Upper lobe of left lung (tissue), 6 donors: ENCODE data around the gene CLCN1. TPM values are rescaled to one million over a fixed set of nuclear protein-coding genes. Genes with fewer than 3 reads are reported as not detected.

Experiments
- ATAC-seq, 2 donors: fragments of 200-7000 bp; cut with Tn5 transposase; one replicate each; pipeline ENCODE4 v1.9.1; 2022; ENCODE audit warnings: mild to moderate bottlenecking in 2 of 2, moderate library complexity in 2 of 2; ENCODE audit not compliant: low FRiP score in 2 of 2
- DNase-seq, 2 donors: peaks; one replicate each; pipeline ENCODE4 v3.0.0-alpha.2; 2019 to 2020
- H3K27ac ChIP-seq, 4 donors: fragments of 200-600 bp; sonication (generic); one replicate each; pipeline ENCODE4 v1.5.1; 2016 to 2019
- H3K27me3 ChIP-seq, 4 donors: fragments of 200-600 bp; sonication (generic); one replicate each; pipeline ENCODE4 v1.5.1; 2017 to 2019
- H3K36me3 ChIP-seq, 4 donors: fragments of 200-600 bp; sonication (generic); one replicate each; pipeline ENCODE4 v1.5.1; 2016 to 2019
- H3K4me1 ChIP-seq, 4 donors: fragments of 200-600 bp; sonication (generic); one replicate each; pipeline ENCODE4 v1.5.1; 2018 to 2019
- H3K4me3 ChIP-seq, 4 donors: fragments of 200-600 bp; sonication (generic); one replicate each; pipeline ENCODE4 v1.5.1; 2017 to 2019; ENCODE audit warnings: mild to moderate bottlenecking in 2 of 4, moderate library complexity in 1 of 4
- H3K9me3 ChIP-seq, 4 donors: fragments of 200-600 bp; sonication (generic); one replicate each; pipeline ENCODE4 v1.5.1; 2018 to 2019
- EP300 ChIP-seq, 4 donors: sonication (generic); formaldehyde crosslinking; IDR thresholded peaks; one replicate each; pipeline ENCODE4 v1.5.1; 2017; ENCODE audit warnings: antibody characterized with exemption in 4 of 4, control low read depth in 2 of 4
- POLR2A ChIP-seq, 4 donors: fragments of 450-650 bp; IDR thresholded peaks; one replicate each; pipeline ENCODE4 v1.5.1; 2016 to 2017; ENCODE audit warnings: antibody characterized with exemption in 4 of 4, mild to moderate bottlenecking in 2 of 4
- POLR2AphosphoS5 ChIP-seq, 2 donors: sonication (generic); formaldehyde crosslinking; IDR thresholded peaks; one replicate each; pipeline ENCODE4 v1.5.1; 2017; ENCODE audit warnings: antibody characterized with exemption in 2 of 2
- WGBS, 2 donors: methylation state at CpG; one replicate each; pipeline ENCODE4 v1.1.5; 2017 to 2018; 5-methylcytosine and 5-hydroxymethylcytosine counted together
- total RNA-seq, 6 donors: library from RNA; depleted of rRNA in 4 of 6; stranded (reverse); fragments of >200 nt in 4 of 6; gene quantifications; one replicate each; pipeline versions ENCODE4 v1.1.0 to v1.2.1, GENCODE V29; 2016 to 2021
- TF ChIP-seq, protein P1 (sequence below), 6 experiments: fragments of 450-650 bp in 4 of 6; fragments of 200-600 bp in 2 of 6; sonication (generic) in 2 of 6; IDR thresholded peaks; one replicate each; pipeline ENCODE4 v1.5.1; 2016 to 2019; ENCODE audit warnings: antibody characterized with exemption in 6 of 6
- donor health status: DM: no; HTN: no; CAD: no; lungs with moderate emphysema.
- donor health status: DM: no; HTN: yes; CAD: no; lungs with severe emphysema.

Gene CLCN1
- total RNA-seq, 6 donors from 2014 or later = 0.10 TPM; not detected in 5

DNA sequence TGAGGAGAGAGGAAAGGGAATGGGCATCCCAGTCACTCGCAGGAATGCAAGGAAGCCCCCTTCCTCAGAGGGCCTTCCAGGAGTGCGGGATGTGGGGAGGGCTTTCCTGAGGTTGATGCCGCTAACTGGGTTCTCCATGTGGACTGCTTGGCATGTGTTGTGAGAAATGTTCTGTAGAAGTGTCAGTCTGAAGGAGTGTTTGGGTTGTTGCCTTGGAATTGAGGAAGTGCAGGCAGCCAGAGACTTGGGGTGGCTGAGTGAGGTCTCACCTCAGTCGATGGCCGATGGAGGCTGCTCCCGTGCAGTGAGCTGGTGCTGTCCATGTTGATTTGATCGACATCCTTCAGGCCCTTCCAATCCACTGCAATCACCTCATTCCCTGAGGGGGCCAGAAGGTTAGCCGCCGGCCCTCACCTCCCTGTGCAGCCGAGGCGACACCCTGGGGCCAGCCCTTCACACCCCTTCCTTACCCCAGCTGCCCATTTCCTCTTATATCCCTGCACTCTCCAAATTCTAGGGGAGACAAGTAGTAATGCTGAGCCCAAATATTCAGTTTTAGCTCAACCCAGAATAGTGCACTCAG lies 44.0 kb downstream of the CLCN1 start:
- Histone ChIP-seq H3K27me3 (peaks cover 0 to 28% (median 14%) of the 10 kb centered on the region in 4 donors), H3K27ac (no peak overlapping the region), H3K4me3 (no peak overlapping the region), H3K36me3 (no peaks in the 10 kb centered on the region), H3K9me3 (no peaks in the 10 kb centered on the region), H3K4me1 (peaks cover 15 to 22% (median 16%) of the 10 kb centered on the region in 4 donors)
- 68 to 70% methylated on average over 10 to 11 of the region's 11 CpGs for WGBS, 2 donors
- DNase-seq (no peak), ATAC-seq (no peak)
- TF ChIP-seq EP300 (IDR thresholded peaks at IDR 0.05) = no peak

DNA sequence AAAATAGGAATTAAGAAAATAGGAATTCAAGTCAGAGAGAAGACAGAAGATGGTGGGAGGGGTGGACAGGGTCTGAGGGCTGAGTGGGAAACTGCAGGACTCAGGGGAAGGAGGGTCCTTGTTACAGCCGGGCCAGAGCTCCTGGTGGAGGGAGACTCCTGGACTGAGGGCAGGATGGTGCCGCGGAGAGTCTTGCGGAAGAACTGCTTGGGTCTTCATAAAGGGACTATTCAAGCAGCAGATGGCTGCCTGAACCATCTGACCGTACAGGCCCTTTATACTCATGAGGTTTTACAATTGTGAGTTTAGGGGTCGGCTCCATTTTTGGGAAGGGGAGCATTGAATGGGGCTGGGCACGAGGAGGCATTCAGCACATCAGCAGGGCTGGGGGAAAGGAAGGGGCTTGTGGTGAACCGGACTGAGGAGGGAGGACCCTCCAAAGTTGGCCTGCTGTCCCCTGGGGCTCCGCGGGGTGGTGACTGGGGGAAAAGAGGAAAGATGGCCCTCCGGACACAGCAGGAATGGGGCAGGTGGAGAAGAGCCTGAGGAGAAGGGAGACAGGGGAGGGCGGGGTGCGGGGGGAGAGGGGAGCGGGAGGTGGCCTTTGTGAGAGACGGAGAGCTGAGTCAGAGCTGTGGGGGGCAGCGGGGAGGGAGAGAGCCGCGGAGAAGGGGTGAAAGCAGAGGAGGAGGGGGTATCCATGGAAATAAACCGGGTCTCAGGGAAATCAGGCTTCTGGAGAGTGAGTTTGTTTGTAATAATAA lies 45.1 kb downstream of the CLCN1 start:
- Histone ChIP-seq H3K4me1 (peaks cover 15 to 22% (median 16%) of the 10 kb centered on the region in 4 donors), H3K27ac (no peak overlapping the region), H3K9me3 (no peaks in the 10 kb centered on the region), H3K27me3 (peaks cover 0 to 28% (median 14%) of the 10 kb centered on the region in 4 donors), H3K36me3 (no peaks in the 10 kb centered on the region), H3K4me3 (peak overlapping the region in 1 of 4 donors; percentile 57)
- TF ChIP-seq, protein P1, sequence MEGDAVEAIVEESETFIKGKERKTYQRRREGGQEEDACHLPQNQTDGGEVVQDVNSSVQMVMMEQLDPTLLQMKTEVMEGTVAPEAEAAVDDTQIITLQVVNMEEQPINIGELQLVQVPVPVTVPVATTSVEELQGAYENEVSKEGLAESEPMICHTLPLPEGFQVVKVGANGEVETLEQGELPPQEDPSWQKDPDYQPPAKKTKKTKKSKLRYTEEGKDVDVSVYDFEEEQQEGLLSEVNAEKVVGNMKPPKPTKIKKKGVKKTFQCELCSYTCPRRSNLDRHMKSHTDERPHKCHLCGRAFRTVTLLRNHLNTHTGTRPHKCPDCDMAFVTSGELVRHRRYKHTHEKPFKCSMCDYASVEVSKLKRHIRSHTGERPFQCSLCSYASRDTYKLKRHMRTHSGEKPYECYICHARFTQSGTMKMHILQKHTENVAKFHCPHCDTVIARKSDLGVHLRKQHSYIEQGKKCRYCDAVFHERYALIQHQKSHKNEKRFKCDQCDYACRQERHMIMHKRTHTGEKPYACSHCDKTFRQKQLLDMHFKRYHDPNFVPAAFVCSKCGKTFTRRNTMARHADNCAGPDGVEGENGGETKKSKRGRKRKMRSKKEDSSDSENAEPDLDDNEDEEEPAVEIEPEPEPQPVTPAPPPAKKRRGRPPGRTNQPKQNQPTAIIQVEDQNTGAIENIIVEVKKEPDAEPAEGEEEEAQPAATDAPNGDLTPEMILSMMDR (IDR thresholded peaks at IDR 0.05) = no peak
- TF ChIP-seq POLR2AphosphoS5 (IDR thresholded peaks at IDR 0.05) (no peak), EP300 (IDR thresholded peaks at IDR 0.05) (no peak), POLR2A (IDR thresholded peaks at IDR 0.05) (no peak)
- ATAC-seq (no peak), DNase-seq (no peak)
- 42 to 45% methylated on average over 19 of the region's 19 CpGs for WGBS, 2 donors

- ATAC-seq (no peak), DNase-seq (no peak)
- TF ChIP-seq, protein P1 (IDR thresholded peaks at IDR 0.05) = no peak
- H3K4me3 ChIP-seq = peak overlapping the region; percentile 40 to 68 (median 54)
- peak overlapping the region in 1 of 4 donors; percentile 5 for H3K27ac ChIP-seq
- H3K27me3 ChIP-seq = peaks cover 0 to 28% (median 14%) of the 10 kb centered on the region in 4 donors
- 3 to 11% methylated on average over 16 to 38 of the region's 46 CpGs for WGBS, 2 donors
- no peaks in the 10 kb centered on the region for H3K36me3 ChIP-seq
- H3K9me3 ChIP-seq = no peaks in the 10 kb centered on the region
- peaks cover 15 to 22% (median 16%) of the 10 kb centered on the region in 4 donors for H3K4me1 ChIP-seq
Measured at GRCh38 chr7:143361552-143362130, 45.7 kb downstream of the CLCN1 start.

DNA sequence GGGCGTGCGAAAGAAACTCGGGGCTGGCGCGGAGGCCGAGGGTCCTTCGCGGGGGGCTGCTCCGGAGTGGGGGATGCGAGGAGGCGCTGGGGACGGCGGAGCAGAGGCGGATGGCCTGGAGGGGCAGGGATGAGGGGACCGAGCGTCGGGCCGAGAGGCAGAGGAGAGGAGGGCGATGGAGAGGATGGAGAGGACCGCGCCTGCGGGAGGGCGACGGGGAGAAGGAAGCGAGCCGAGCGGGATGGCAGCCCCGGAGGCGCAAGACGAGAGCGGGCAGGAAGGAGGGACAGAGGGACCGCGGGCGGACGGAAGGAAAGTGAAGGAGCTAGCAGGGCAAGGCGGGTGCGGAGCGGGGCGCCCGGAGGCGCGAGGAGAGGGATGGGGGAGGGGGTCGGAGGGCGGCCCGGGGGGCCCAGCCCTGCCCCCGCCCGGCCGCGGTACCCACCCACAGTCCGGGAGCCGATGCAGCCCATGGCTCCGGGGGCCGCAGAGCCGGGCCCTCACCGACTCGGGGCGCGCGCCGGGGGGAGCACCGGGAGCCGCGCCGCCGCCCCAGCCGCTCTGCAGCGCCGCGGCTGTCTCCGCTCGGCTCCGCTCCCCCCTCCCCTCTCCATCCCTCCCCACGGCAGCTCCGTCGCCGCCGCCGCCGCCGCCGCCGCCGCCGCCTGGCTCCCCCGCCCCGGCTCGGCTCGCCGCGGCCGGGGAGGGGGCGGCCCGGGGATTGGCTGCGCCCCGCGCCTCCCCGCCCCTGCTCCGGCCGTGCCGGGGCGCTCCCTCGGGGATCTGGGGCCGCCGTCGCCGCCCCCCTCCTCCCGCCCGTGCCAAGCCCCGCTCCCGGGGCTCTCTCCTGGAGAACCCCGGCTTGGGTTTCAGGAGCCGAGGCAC lies 46.5 kb downstream of the CLCN1 start, which contains the start of gene FAM131B:
Gene FAM131B (minus strand): TSS at position 583 of the 885 bp plus-strand sequence. CDS start 110 bp downstream, at position 473.
- DNase-seq = peak in 1 of 2 donors; percentile 84
- peaks cover 15 to 22% (median 16%) of the 10 kb centered on the region in 4 donors for H3K4me1 ChIP-seq

More for the DNA sequence above, 46.5 kb downstream of the CLCN1 start, which contains the start of gene FAM131B:
- TF ChIP-seq, protein P1 (IDR thresholded peaks at IDR 0.05) = no peak
- TF ChIP-seq POLR2A (IDR thresholded peaks at IDR 0.05) = no peak
- TF ChIP-seq EP300 (IDR thresholded peaks at IDR 0.05) = no peak
- TF ChIP-seq POLR2AphosphoS5 (IDR thresholded peaks at IDR 0.05) = no peak
- peak in 1 of 2 donors; percentile 60 for ATAC-seq
- Histone ChIP-seq H3K36me3 (no peaks in the 10 kb centered on the region), H3K9me3 (no peaks in the 10 kb centered on the region), H3K4me3 (peak within 1 kb of the TSS; percentile 40 to 68 (median 54)), H3K27ac (peak within 1 kb of the TSS in 1 of 4 donors; percentile 5), H3K27me3 (peaks cover 0 to 28% (median 14%) of the 10 kb centered on the region in 4 donors)
- 1 to 2% methylated on average over 35 to 62 of the region's 112 CpGs for WGBS, 2 donors
